GM21576 (cell line): Measurements from ENCODE around the gene TPPP.
"Not testable (repeated sequence)": the region's sequence is repeated elsewhere in the genome, so short reads cannot be mapped to it uniquely, and the experiment has no call there.

ENCODE experiments used
- ATAC-seq: cut with Tn5 transposase; IDR thresholded peaks from one replicate; pipeline ENCODE4 v1.9.1; 2021; ENCODE audit warnings: mild to moderate bottlenecking, moderate library complexity; ENCODE audit not compliant: unreplicated experiment

TPPP gene

GRCh38 chr5:679166-679895 lies 13.8 kb downstream of the TPPP start:
- ATAC-seq = not testable (repeated sequence)

- not testable (repeated sequence) for ATAC-seq
Observed at GRCh38 chr5:678521-678920, 14.6 kb downstream of the TPPP start.

GRCh38 chr5:677131-678101 lies 15.7 kb downstream of the TPPP start:
- no peak for ATAC-seq

- no peak for ATAC-seq
Observed at GRCh38 chr5:676699-677076, 16.5 kb downstream of the TPPP start.

GRCh38 chr5:675871-676698 lies 17.1 kb downstream of the TPPP start:
- ATAC-seq = no peak

GRCh38 chr5:675111-675870 lies 17.9 kb downstream of the TPPP start:
- no peak for ATAC-seq

- ATAC-seq = no peak
Observed at GRCh38 chr5:674630-675011, 18.5 kb downstream of the TPPP start.

GRCh38 chr5:673831-674629 lies 19.1 kb downstream of the TPPP start:
- no peak for ATAC-seq

GRCh38 chr5:673161-673830 lies 19.9 kb downstream of the TPPP start:
- ATAC-seq = no peak

- no peak for ATAC-seq
Observed at GRCh38 chr5:672329-673160, 20.6 kb downstream of the TPPP start.

GRCh38 chr5:671459-672328 lies 21.5 kb downstream of the TPPP start:
- no peak for ATAC-seq

- no peak for ATAC-seq
Observed at GRCh38 chr5:670396-671270, 22.5 kb downstream of the TPPP start.

GRCh38 chr5:669842-670395 lies 23.2 kb downstream of the TPPP start:
- ATAC-seq = no peak

GRCh38 chr5:669111-669841 lies 23.9 kb downstream of the TPPP start:
- no peak for ATAC-seq

GRCh38 chr5:668283-668995 lies 24.7 kb downstream of the TPPP start:
- no peak for ATAC-seq
